HG02588 (cell line): ENCODE data around the gene GRAPL.
"Not testable (repeated sequence)": the region's sequence is repeated elsewhere in the genome, so short reads cannot be mapped to it uniquely, and the experiment has no call there.

Experiments
- ATAC-seq: cut with Tn5 transposase; IDR thresholded peaks from one replicate; pipeline ENCODE4 v1.9.1; 2021; ENCODE audit warnings: mild to moderate bottlenecking, moderate library complexity; ENCODE audit not compliant: unreplicated experiment

The GRAPL gene

GRCh38 chr17:19127148-19127980, at the start of gene GRAPL:
Gene GRAPL (plus strand): TSS chr17:19127589. CDS start chr17:19127620, 31 bp downstream.
- not testable (repeated sequence) for ATAC-seq

GRCh38 chr17:19088804-19089685, 38.3 kb upstream of the GRAPL start:
- ATAC-seq: not testable (repeated sequence)

GRCh38 chr17:19090058-19090772, 37.2 kb upstream of the GRAPL start:
- ATAC-seq: not testable (repeated sequence)

- ATAC-seq: not testable (repeated sequence)
These were observed 34.4 kb upstream of the GRAPL start for GRCh38 chr17:19092737-19093683.

- ATAC-seq: not testable (repeated sequence)
These were observed 33.5 kb upstream of the GRAPL start for GRCh38 chr17:19093684-19094438.

- ATAC-seq: not testable (repeated sequence)
These were observed 18.9 kb upstream of the GRAPL start for GRCh38 chr17:19108517-19108916.

GRCh38 chr17:19110189-19111097, 16.9 kb upstream of the GRAPL start:
- peak; percentile 28 for ATAC-seq

- peak; percentile 73 for ATAC-seq
These were observed 16.2 kb upstream of the GRAPL start for GRCh38 chr17:19111111-19111711.

- peak; percentile 46 for ATAC-seq
These were observed 15.5 kb upstream of the GRAPL start for GRCh38 chr17:19111801-19112458.

GRCh38 chr17:19112459-19112826, 14.9 kb upstream of the GRAPL start:
- ATAC-seq: not testable (repeated sequence)

GRCh38 chr17:19118695-19119094, 8.7 kb upstream of the GRAPL start:
- ATAC-seq: peak; percentile 49

- not testable (repeated sequence) for ATAC-seq
These were observed 2.1 kb upstream of the GRAPL start for GRCh38 chr17:19125289-19125688.

GRCh38 chr17:19129500-19129899, 2.1 kb downstream of the GRAPL start:
- ATAC-seq: not testable (repeated sequence)

- not testable (repeated sequence) for ATAC-seq
These were observed 3.7 kb downstream of the GRAPL start for GRCh38 chr17:19131108-19131507.

GRCh38 chr17:19131772-19132171, 4.4 kb downstream of the GRAPL start:
- ATAC-seq: not testable (repeated sequence)

- ATAC-seq: not testable (repeated sequence)
These were observed 6.4 kb downstream of the GRAPL start for GRCh38 chr17:19133793-19134192.

- not testable (repeated sequence) for ATAC-seq
These were observed 8.0 kb downstream of the GRAPL start for GRCh38 chr17:19135391-19135790.
